ENCODE results near the gene UHRF1. TPM values are rescaled to one million over a fixed set of nuclear protein-coding genes. Genes with fewer than 3 reads are reported as not detected.
"Not testable (repeated sequence)": the region's sequence is repeated elsewhere in the genome, so short reads cannot be mapped to it uniquely, and the experiment has no call there.

Gene UHRF1
- polyA plus RNA-seq, 1 donor (not counting 4 experiments of a cell fraction or from before 2014, with no cell fraction given): 9.7 TPM

- no peaks in the 10 kb centered on the region for H3K36me3 ChIP-seq (ENCODE audit: control insufficient read depth in 2 of 2, extremely low read depth in 1 of 2, insufficient read depth in 2 of 2, low read length in 2 of 2)
- no peak overlapping the region for H3K9ac ChIP-seq (ENCODE audit: control insufficient read depth, extremely low read depth, insufficient read depth, low read length)
- DNase-seq (ENCODE audit: low read depth, low spot score) (no peak), FAIRE-seq (no peak)
- no peaks in the 10 kb centered on the region for H3K9me1 ChIP-seq (ENCODE audit: control insufficient read depth, extremely low read depth, insufficient read depth, low read length)
- no peak overlapping the region for H3K4me3 ChIP-seq (ENCODE audit: control insufficient read depth in 2 of 3, extremely low read depth in 1 of 3, insufficient read depth in 2 of 3, low read depth in 1 of 3, low read length in 3 of 3)
- H3K27me3 ChIP-seq (ENCODE audit: control insufficient read depth, extremely low read depth, insufficient read depth, low read length): no peaks in the 10 kb centered on the region
- dilution Hi-C loops (cut with MboI; ENCODE audit: extremely low pct_ligation_motif_present, low sequenced_read_pairs): no loop called here
- no peak overlapping the region for H3K27ac ChIP-seq (ENCODE audit: control insufficient read depth, insufficient read depth, low read length)
- peak overlapping the region; percentile 3 for H2AFZ ChIP-seq (ENCODE audit: control insufficient read depth, low read length)
- H3K4me2 ChIP-seq (ENCODE audit: control insufficient read depth, extremely low read depth, insufficient read depth, low read depth, low read length): no peak overlapping the region
- H4K20me1 ChIP-seq (ENCODE audit: control insufficient read depth, extremely low read depth, insufficient read depth, low read length): no peaks in the 10 kb centered on the region
- no peaks in the 10 kb centered on the region for H3K4me1 ChIP-seq (ENCODE audit: control insufficient read depth, extremely low read depth, insufficient read depth, low read length)
- no peaks in the 10 kb centered on the region for H3K79me2 ChIP-seq (ENCODE audit: control insufficient read depth, insufficient read depth, low read length)
- H3K9me3 ChIP-seq (ENCODE audit: control insufficient read depth, low read depth, low read length): no peaks in the 10 kb centered on the region
- TF ChIP-seq CTCF (optimal IDR thresholded peaks at IDR 0.05 in 1 of 3, IDR thresholded peaks at IDR 0.05 in 1 of 3, conservative IDR thresholded peaks at IDR 0.05 in 1 of 3; ENCODE audit: extremely low read depth in 1 of 3, insufficient read depth in 2 of 3, low read length in 3 of 3) (no peak), EZH2 (IDR thresholded peaks at IDR 0.05; ENCODE audit: low read length) (no peak)
These were observed 30.8 kb upstream of the UHRF1 start for GRCh38 chr19:4878491-4878968.

GRCh38 chr19:4879041-4879440 lies 30.3 kb upstream of the UHRF1 start:
- no peak for FAIRE-seq
- Histone ChIP-seq H3K4me1 (ENCODE audit: control insufficient read depth, extremely low read depth, insufficient read depth, low read length) (no peaks in the 10 kb centered on the region), H3K9me3 (ENCODE audit: control insufficient read depth, low read depth, low read length) (no peaks in the 10 kb centered on the region), H3K4me2 (ENCODE audit: control insufficient read depth, extremely low read depth, insufficient read depth, low read depth, low read length) (no peak overlapping the region), H3K36me3 (ENCODE audit: control insufficient read depth in 2 of 2, extremely low read depth in 1 of 2, insufficient read depth in 2 of 2, low read length in 2 of 2) (no peaks in the 10 kb centered on the region), H3K27me3 (ENCODE audit: control insufficient read depth, extremely low read depth, insufficient read depth, low read length) (no peaks in the 10 kb centered on the region), H3K9ac (ENCODE audit: control insufficient read depth, extremely low read depth, insufficient read depth, low read length) (no peak overlapping the region), H2AFZ (ENCODE audit: control insufficient read depth, low read length) (no peak overlapping the region), H3K4me3 (ENCODE audit: control insufficient read depth in 2 of 3, extremely low read depth in 1 of 3, insufficient read depth in 2 of 3, low read depth in 1 of 3, low read length in 3 of 3) (no peak overlapping the region), H4K20me1 (ENCODE audit: control insufficient read depth, extremely low read depth, insufficient read depth, low read length) (no peaks in the 10 kb centered on the region), H3K79me2 (ENCODE audit: control insufficient read depth, insufficient read depth, low read length) (no peaks in the 10 kb centered on the region), H3K27ac (ENCODE audit: control insufficient read depth, insufficient read depth, low read length) (no peak overlapping the region), H3K9me1 (ENCODE audit: control insufficient read depth, extremely low read depth, insufficient read depth, low read length) (no peaks in the 10 kb centered on the region)
- dilution Hi-C loops (cut with MboI; ENCODE audit: extremely low pct_ligation_motif_present, low sequenced_read_pairs): no loop called here
- TF ChIP-seq CTCF (optimal IDR thresholded peaks at IDR 0.05 in 1 of 3, IDR thresholded peaks at IDR 0.05 in 1 of 3, conservative IDR thresholded peaks at IDR 0.05 in 1 of 3; ENCODE audit: extremely low read depth in 1 of 3, insufficient read depth in 2 of 3, low read length in 3 of 3): no peak
- TF ChIP-seq EZH2 (IDR thresholded peaks at IDR 0.05; ENCODE audit: low read length): no peak
- DNase-seq (ENCODE audit: low read depth, low spot score): no peak

- dilution Hi-C loops (cut with MboI; ENCODE audit: extremely low pct_ligation_motif_present, low sequenced_read_pairs); H3K4me3 ChIP-seq (ENCODE audit: control insufficient read depth in 2 of 3, extremely low read depth in 1 of 3, insufficient read depth in 2 of 3, low read depth in 1 of 3, low read length in 3 of 3); H3K9me3 ChIP-seq (ENCODE audit: control insufficient read depth, low read depth, low read length); H3K4me1 ChIP-seq (ENCODE audit: control insufficient read depth, extremely low read depth, insufficient read depth, low read length); H3K9me1 ChIP-seq (ENCODE audit: control insufficient read depth, extremely low read depth, insufficient read depth, low read length); H2AFZ ChIP-seq (ENCODE audit: control insufficient read depth, low read length); H3K9ac ChIP-seq (ENCODE audit: control insufficient read depth, extremely low read depth, insufficient read depth, low read length); FAIRE-seq; H3K27me3 ChIP-seq (ENCODE audit: control insufficient read depth, extremely low read depth, insufficient read depth, low read length); H3K4me2 ChIP-seq (ENCODE audit: control insufficient read depth, extremely low read depth, insufficient read depth, low read depth, low read length); H4K20me1 ChIP-seq (ENCODE audit: control insufficient read depth, extremely low read depth, insufficient read depth, low read length); H3K27ac ChIP-seq (ENCODE audit: control insufficient read depth, insufficient read depth, low read length); H3K36me3 ChIP-seq (ENCODE audit: control insufficient read depth in 2 of 2, extremely low read depth in 1 of 2, insufficient read depth in 2 of 2, low read length in 2 of 2); H3K79me2 ChIP-seq (ENCODE audit: control insufficient read depth, insufficient read depth, low read length); DNase-seq (ENCODE audit: low read depth, low spot score): not testable (repeated sequence)
These were observed 26.4 kb upstream of the UHRF1 start for GRCh38 chr19:4882874-4883273.

- H3K79me2 ChIP-seq (ENCODE audit: control insufficient read depth, insufficient read depth, low read length); H3K9ac ChIP-seq (ENCODE audit: control insufficient read depth, extremely low read depth, insufficient read depth, low read length); dilution Hi-C loops (cut with MboI; ENCODE audit: extremely low pct_ligation_motif_present, low sequenced_read_pairs); H3K4me3 ChIP-seq (ENCODE audit: control insufficient read depth in 2 of 3, extremely low read depth in 1 of 3, insufficient read depth in 2 of 3, low read depth in 1 of 3, low read length in 3 of 3); H2AFZ ChIP-seq (ENCODE audit: control insufficient read depth, low read length); H3K9me1 ChIP-seq (ENCODE audit: control insufficient read depth, extremely low read depth, insufficient read depth, low read length); H3K27me3 ChIP-seq (ENCODE audit: control insufficient read depth, extremely low read depth, insufficient read depth, low read length); DNase-seq (ENCODE audit: low read depth, low spot score); H4K20me1 ChIP-seq (ENCODE audit: control insufficient read depth, extremely low read depth, insufficient read depth, low read length); FAIRE-seq; H3K4me2 ChIP-seq (ENCODE audit: control insufficient read depth, extremely low read depth, insufficient read depth, low read depth, low read length); H3K27ac ChIP-seq (ENCODE audit: control insufficient read depth, insufficient read depth, low read length); H3K9me3 ChIP-seq (ENCODE audit: control insufficient read depth, low read depth, low read length); H3K4me1 ChIP-seq (ENCODE audit: control insufficient read depth, extremely low read depth, insufficient read depth, low read length); H3K36me3 ChIP-seq (ENCODE audit: control insufficient read depth in 2 of 2, extremely low read depth in 1 of 2, insufficient read depth in 2 of 2, low read length in 2 of 2): not testable (repeated sequence)
These were observed 24.3 kb upstream of the UHRF1 start for GRCh38 chr19:4884993-4885392.

Measured in keratinocyte (primary cell).